Endodermal cell (in vitro differentiated cells): ENCODE data around the gene OGDH. TPM values are rescaled to one million over a fixed set of nuclear protein-coding genes. Genes with fewer than 3 reads are reported as not detected.
A peak's percentile ranks its signal among the peaks of the same experiment; 100 is the strongest.

ENCODE experiments used
- DNase-seq: peaks from one replicate; pipeline ENCODE4 v3.0.0-alpha.2; 2017
- H3K27ac ChIP-seq: 2 replicates; pipeline ENCODE4 v1.5.1; 2013; ENCODE audit warnings: mild to moderate bottlenecking, low read depth, low read length, moderate library complexity
- H3K27me3 ChIP-seq: 2 replicates; pipeline ENCODE4 v1.6.1; 2013; ENCODE audit warnings: mild to moderate bottlenecking, low read length, moderate library complexity; ENCODE audit not compliant: insufficient read depth, control insufficient read depth, poor library complexity, severe bottlenecking
- H3K36me3 ChIP-seq: 2 replicates; pipeline ENCODE4 v1.7.0; 2013; ENCODE audit warnings: mild to moderate bottlenecking, low read length, moderate library complexity; ENCODE audit not compliant: control insufficient read depth, insufficient read depth
- H3K4me1 ChIP-seq: one replicate; pipeline ENCODE4 v1.7.0; 2013; ENCODE audit warnings: low read length; ENCODE audit not compliant: control insufficient read depth, insufficient read depth
- H3K4me3 ChIP-seq: 2 replicates; pipeline ENCODE4 v1.5.1; 2013; ENCODE audit warnings: mild to moderate bottlenecking, low read length, moderate library complexity
- H3K9ac ChIP-seq: 2 replicates; pipeline ENCODE4 v1.6.1; 2013; ENCODE audit warnings: mild to moderate bottlenecking, low read length, moderate library complexity; ENCODE audit not compliant: poor library complexity, severe bottlenecking; ENCODE audit errors: extremely low read depth
- H3K9me3 ChIP-seq: 2 replicates; pipeline ENCODE4 v1.6.1; 2013; ENCODE audit warnings: mild to moderate bottlenecking, low read length, moderate library complexity; ENCODE audit not compliant: control insufficient read depth
- H3K27ac Mint-ChIP-seq: 2 replicates; pipeline ENCODE4 v1.8.0; 2020; ENCODE audit warnings: mixed read lengths
- H3K27me3 Mint-ChIP-seq: 2 replicates; pipeline ENCODE4 v1.8.0; 2021; ENCODE audit warnings: mild to moderate bottlenecking, mixed read lengths; ENCODE audit not compliant: insufficient read depth
- H3K36me3 Mint-ChIP-seq: 2 replicates; pipeline ENCODE4 v1.8.0; 2020; ENCODE audit warnings: low read depth, mixed read lengths
- H3K4me1 Mint-ChIP-seq: 2 replicates; pipeline ENCODE4 v1.8.0; 2020; ENCODE audit warnings: mixed read lengths
- H3K4me3 Mint-ChIP-seq: 2 replicates; pipeline ENCODE4 v1.8.0; 2020; ENCODE audit warnings: mild to moderate bottlenecking, moderate library complexity, mixed read lengths
- H3K9me3 Mint-ChIP-seq: 2 replicates; pipeline ENCODE4 v1.8.0; 2020; ENCODE audit warnings: mild to moderate bottlenecking, mixed read lengths
- CTCF ChIP-seq: fragments of 200-600 bp; sonication (generic); conservative IDR thresholded peaks from 2 replicates; pipeline ENCODE4 v1.5.0; 2021; ENCODE audit warnings: antibody characterized with exemption, mild to moderate bottlenecking
- WGBS, 2 experiments: methylation state at CpG; one replicate each; pipeline versions ENCODE4 v1.1.5 to v1.1.7; 2013; ENCODE audit warnings: missing lambda C conversion rate in 2 of 2, mixed read lengths in 1 of 2; ENCODE audit not compliant: insufficient coverage in 1 of 2, insufficient read length in 1 of 2; 5-methylcytosine and 5-hydroxymethylcytosine counted together
- long read RNA-seq, 4 experiments: library from polyadenylated mRNA in 2 of 4; library from RNA in 1 of 4; library from capped mRNA in 1 of 4; stranded (forward) in 3 of 4; unstranded in 1 of 4; transcript quantifications; one replicate each; pipeline ENCODE4 v2.0.0, GENCODE V29; 2020 to 2021; ENCODE audit warnings: inconsistent platforms in 1 of 4
- polyA plus RNA-seq, 2 experiments: library from polyadenylated mRNA; stranded (reverse); fragments of 50-300 nt; gene quantifications; one replicate each; pipeline ENCODE4 v1.2.3, GENCODE V29; 2013
- total RNA-seq, 2 donors: library from RNA; stranded (reverse); fragmentation: NEBNext Ultra II Directional in 1 of 2; extraction: Animal tissue kit (Norgen Biotek cat#: 25700) in 1 of 2; gene quantifications; 2 replicates in 1 of 2; 3 replicates in 1 of 2; pipeline ENCODE4 v1.2.1, GENCODE V29; 2021

The OGDH gene
- 10 to 100 TPM; 82.5 to 96.0 TPM for total RNA-seq
- polyA plus RNA-seq (2013, experiment 1 of 2): 42.6 TPM
- polyA plus RNA-seq (2013, experiment 2 of 2): 42.7 TPM
- long read RNA-seq, experiment 1, full-length matches to known transcripts: 1 of 33 reads
- long read RNA-seq, experiment 1, partial matches to known transcripts: 19 of 33 reads
- long read RNA-seq, experiment 1, other reads (novel, unspliced or antisense): 13 of 33 reads
- long read RNA-seq, experiment 2, full-length matches to known transcripts: 108 of 151 reads
- long read RNA-seq, experiment 2, partial matches to known transcripts: 27 of 151 reads
- long read RNA-seq, experiment 2, other reads (novel, unspliced or antisense): 16 of 151 reads
- long read RNA-seq, experiment 3, full-length matches to known transcripts: 101 of 144 reads
- long read RNA-seq, experiment 3, partial matches to known transcripts: 25 of 144 reads
- long read RNA-seq, experiment 3, other reads (novel, unspliced or antisense): 18 of 144 reads
- long read RNA-seq, experiment 4, partial matches to known transcripts: 5 of 6 reads
- long read RNA-seq, experiment 4, other reads (novel, unspliced or antisense): 1 of 6 reads

DNA sequence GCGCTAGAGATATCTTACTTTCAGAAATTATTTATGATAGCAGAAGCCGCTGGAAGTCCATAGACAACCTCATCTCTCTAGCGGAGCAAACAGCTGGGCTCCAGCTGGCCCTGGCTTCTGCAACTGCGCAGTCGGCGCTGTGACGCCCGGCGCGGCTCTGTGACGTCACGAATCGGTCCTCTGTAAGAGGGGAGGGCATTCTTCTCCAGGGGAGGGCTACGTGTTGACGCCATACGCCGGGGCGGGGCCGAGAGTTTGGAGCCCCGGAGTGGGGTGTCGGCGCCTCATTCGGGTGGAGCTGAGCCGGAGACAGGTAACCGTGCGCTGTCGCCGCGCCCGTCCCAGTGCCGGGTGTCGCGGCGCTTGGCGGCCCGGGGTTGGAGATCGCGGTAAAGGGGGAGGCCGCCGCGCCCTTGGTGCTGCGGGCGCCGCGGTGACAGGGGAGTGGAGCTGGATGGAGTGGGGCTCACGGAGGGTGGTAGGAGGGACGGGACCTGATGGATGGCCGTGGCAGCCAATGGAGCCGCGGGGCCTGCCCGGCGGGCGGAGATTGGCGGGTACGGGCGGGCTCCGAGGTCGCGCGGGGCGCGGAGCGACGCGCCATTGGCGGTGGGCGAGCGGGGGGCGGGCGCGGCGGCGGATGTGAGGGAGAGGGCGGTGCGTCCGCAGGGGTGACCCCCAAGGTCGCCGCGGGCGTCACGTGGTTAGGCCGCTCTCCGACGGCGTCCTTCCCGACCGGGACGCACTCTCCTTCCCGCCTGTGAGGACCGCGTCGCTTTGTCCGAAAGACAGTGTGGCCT is at the start of gene OGDH:
OGDH (plus strand) TSS at position 287 of the 800 bp plus-strand sequence. CDS start 17,717 bp downstream, outside the sequence.
- Mint-ChIP-seq H3K4me1 (peaks cover 8% of the 10 kb centered on the region), H3K4me3 (peak within 1 kb of the TSS; percentile 87), H3K36me3 (peaks cover 6% of the 10 kb centered on the region), H3K27me3 (peaks cover 5% of the 10 kb centered on the region), H3K9me3 (no peaks in the 10 kb centered on the region), H3K27ac (peak within 1 kb of the TSS; percentile 97)
- Histone ChIP-seq H3K27me3 (no peaks in the 10 kb centered on the region), H3K9ac (peak within 1 kb of the TSS; percentile 85), H3K4me3 (peak within 1 kb of the TSS; percentile 86), H3K4me1 (no peaks in the 10 kb centered on the region), H3K9me3 (no peaks in the 10 kb centered on the region), H3K27ac (peak within 1 kb of the TSS; percentile 95), H3K36me3 (no peaks in the 10 kb centered on the region)
- TF ChIP-seq CTCF: no peak
- WGBS, 2 experiments: 0% methylated on average over 18 to 93 of the region's 93 CpGs
- peak; percentile 99 for DNase-seq

GRCh38 chr7:44557485-44557884 is 48.9 kb upstream of the OGDH start:
- Histone ChIP-seq H3K27ac (no peak overlapping the region), H3K4me3 (no peak overlapping the region), H3K9me3 (no peaks in the 10 kb centered on the region), H3K9ac (no peak overlapping the region), H3K36me3 (no peaks in the 10 kb centered on the region), H3K4me1 (peaks cover 2% of the 10 kb centered on the region), H3K27me3 (no peaks in the 10 kb centered on the region)
- no peaks in the 10 kb centered on the region for H3K36me3 Mint-ChIP-seq
- H3K4me3 Mint-ChIP-seq: no peak overlapping the region
- no peak overlapping the region for H3K27ac Mint-ChIP-seq
- DNase-seq: no peak
- peaks cover 3% of the 10 kb centered on the region for H3K4me1 Mint-ChIP-seq
- 100% methylated on average over 2 of the region's 2 CpGs; no CpG with 5 or more reads in 1 of the 2 experiments for WGBS, 2 experiments
- H3K27me3 Mint-ChIP-seq: peaks cover 8% of the 10 kb centered on the region
- no peak for TF ChIP-seq CTCF
- H3K9me3 Mint-ChIP-seq: peaks cover 4% of the 10 kb centered on the region

DNA sequence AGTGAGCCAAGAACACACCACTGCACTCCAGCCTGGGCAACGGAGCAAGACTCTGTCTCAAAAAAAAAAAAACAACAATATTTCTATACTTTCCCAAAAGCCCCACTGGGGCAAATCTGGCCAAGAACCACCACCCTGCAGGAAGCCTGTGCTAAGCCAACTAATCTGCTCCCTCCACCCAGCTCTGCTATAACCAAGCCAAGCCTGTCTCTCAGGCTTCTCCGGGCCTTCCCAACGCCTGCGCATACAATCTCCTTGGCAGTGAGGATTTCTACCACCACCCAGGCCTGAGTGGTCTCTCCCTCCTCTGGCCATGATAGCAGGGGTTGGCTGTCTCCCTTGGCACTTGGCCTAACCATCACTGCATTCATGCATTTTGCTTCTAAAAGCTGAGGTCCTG is 46.9 kb upstream of the OGDH start:
- Histone ChIP-seq H3K4me1 (peaks cover 2% of the 10 kb centered on the region), H3K27ac (no peak overlapping the region), H3K36me3 (peaks cover 13% of the 10 kb centered on the region), H3K27me3 (no peaks in the 10 kb centered on the region), H3K9me3 (no peaks in the 10 kb centered on the region), H3K4me3 (no peak overlapping the region), H3K9ac (no peak overlapping the region)
- peaks cover 13% of the 10 kb centered on the region for H3K36me3 Mint-ChIP-seq
- H3K4me1 Mint-ChIP-seq: peaks cover 3% of the 10 kb centered on the region
- H3K4me3 Mint-ChIP-seq: no peak overlapping the region
- DNase-seq: peak; percentile 36
- WGBS, 2 experiments: 90 to 95% methylated on average over 3 to 4 of the region's 4 CpGs
- no peak for TF ChIP-seq CTCF
- no peak overlapping the region for H3K27ac Mint-ChIP-seq
- peaks cover 8% of the 10 kb centered on the region for H3K27me3 Mint-ChIP-seq
- peaks cover 4% of the 10 kb centered on the region for H3K9me3 Mint-ChIP-seq
